GM10248 (cell line): ENCODE data around the gene VSX1.

Source experiments
- CTCF ChIA-PET: fragments of 300-600 bp; sonication (Branson Sonifier 250); formaldehyde crosslinking; extraction: SDS; loops from one replicate; lab custom pipeline; 2021; ENCODE audit warnings: antibody characterized with exemption; lab: Yijun Ruan, JAX
- POLR2A ChIA-PET: fragments of 350-650 bp; sonication (Branson Sonifier 250); formaldehyde crosslinking; extraction: SDS; loops from one replicate; lab custom pipeline; 2020; ENCODE audit warnings: antibody characterized with exemption; lab: Yijun Ruan, JAX
- DNase-seq: peaks from one replicate; pipeline ENCODE4 v3.0.0; 2012; ENCODE audit errors: extremely low spot score
- TF ChIP-seq, protein P1 (sequence below): IDR thresholded peaks from 2 replicates; pipeline ENCODE4 v1.5.1; 2012; ENCODE audit warnings: mild to moderate bottlenecking, low read depth; ENCODE audit errors: extremely low read depth, missing control alignments, control extremely low read depth

The VSX1 gene

DNA sequence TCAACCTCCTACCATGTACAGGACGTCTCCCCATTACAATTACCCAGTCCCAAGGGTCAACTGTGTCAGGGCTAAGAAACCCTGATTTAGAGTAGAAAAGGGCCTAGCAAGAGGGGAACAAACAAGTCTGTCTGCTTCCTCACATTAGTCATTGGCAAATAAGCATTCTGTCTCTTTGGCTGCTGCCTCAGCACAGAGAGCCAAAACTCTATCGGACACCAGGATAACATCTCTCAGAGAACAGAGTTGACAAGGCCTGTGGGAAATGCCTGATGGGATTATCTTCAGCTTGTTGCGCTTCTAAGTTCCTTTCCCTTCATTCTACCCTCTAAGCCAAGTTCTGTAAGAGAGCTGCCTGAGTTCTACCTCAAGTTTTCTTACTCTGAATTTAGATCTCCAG, 19.0 kb upstream of the VSX1 start:
- ChIA-PET POLR2A (no interaction called here), CTCF (no interaction called here)
- TF ChIP-seq, protein P1, sequence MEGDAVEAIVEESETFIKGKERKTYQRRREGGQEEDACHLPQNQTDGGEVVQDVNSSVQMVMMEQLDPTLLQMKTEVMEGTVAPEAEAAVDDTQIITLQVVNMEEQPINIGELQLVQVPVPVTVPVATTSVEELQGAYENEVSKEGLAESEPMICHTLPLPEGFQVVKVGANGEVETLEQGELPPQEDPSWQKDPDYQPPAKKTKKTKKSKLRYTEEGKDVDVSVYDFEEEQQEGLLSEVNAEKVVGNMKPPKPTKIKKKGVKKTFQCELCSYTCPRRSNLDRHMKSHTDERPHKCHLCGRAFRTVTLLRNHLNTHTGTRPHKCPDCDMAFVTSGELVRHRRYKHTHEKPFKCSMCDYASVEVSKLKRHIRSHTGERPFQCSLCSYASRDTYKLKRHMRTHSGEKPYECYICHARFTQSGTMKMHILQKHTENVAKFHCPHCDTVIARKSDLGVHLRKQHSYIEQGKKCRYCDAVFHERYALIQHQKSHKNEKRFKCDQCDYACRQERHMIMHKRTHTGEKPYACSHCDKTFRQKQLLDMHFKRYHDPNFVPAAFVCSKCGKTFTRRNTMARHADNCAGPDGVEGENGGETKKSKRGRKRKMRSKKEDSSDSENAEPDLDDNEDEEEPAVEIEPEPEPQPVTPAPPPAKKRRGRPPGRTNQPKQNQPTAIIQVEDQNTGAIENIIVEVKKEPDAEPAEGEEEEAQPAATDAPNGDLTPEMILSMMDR, result no peak
- DNase-seq, result no peak

- TF ChIP-seq, protein P1, result no peak
- ChIA-PET CTCF (no interaction called here), POLR2A (no interaction called here)
- DNase-seq, result no peak
Observed at GRCh38 chr20:25099601-25100140, 17.7 kb upstream of the VSX1 start.

DNA sequence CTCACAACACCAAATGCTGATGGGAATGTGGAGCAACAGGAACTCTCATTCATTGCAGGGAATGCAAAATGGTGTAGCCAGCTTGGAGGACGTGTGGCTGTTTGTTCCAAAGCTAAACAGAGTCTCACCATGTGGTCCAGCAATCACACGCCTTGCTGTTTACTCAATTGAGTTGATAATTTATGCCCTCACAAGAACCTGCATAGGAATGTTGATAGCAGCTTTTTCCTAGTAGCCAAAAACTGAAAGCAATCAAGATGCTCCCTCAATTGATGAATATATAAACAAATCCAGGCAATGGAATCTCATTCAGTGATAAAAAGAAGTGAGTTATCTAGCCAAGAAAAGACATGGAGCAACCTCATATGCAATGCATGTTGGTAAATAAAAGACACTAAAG, 15.6 kb upstream of the VSX1 start:
- TF ChIP-seq, protein P1, result no peak
- ChIA-PET POLR2A (no interaction called here), CTCF (no interaction called here)
- DNase-seq, result no peak

- ChIA-PET CTCF (interaction anchor here (1.0 to 1.5 kb wide), 4 partner anchors 12 to 160 kb away, joined by 3 to 4 read pairs (median 4); no protein-coding TSS in a partner anchor), POLR2A (interaction anchor here (0.6 kb wide), 1 partner anchor 323 kb away, joined by 6 read pairs; no protein-coding TSS in a partner anchor)
- DNase-seq, result peak; percentile 17
- TF ChIP-seq, protein P1, result no peak
Observed at GRCh38 chr20:25090492-25091429, 8.8 kb upstream of the VSX1 start.

- POLR2A ChIA-PET, result no interaction called here
- TF ChIP-seq, protein P1, result no peak
- CTCF ChIA-PET, result interaction anchor here (1.0 to 1.5 kb wide), 3 partner anchors 11 to 159 kb away, joined by 3 to 4 read pairs (median 4); no protein-coding TSS in a partner anchor
- DNase-seq, result no peak
Observed at GRCh38 chr20:25089662-25090061, 7.7 kb upstream of the VSX1 start.

DNA sequence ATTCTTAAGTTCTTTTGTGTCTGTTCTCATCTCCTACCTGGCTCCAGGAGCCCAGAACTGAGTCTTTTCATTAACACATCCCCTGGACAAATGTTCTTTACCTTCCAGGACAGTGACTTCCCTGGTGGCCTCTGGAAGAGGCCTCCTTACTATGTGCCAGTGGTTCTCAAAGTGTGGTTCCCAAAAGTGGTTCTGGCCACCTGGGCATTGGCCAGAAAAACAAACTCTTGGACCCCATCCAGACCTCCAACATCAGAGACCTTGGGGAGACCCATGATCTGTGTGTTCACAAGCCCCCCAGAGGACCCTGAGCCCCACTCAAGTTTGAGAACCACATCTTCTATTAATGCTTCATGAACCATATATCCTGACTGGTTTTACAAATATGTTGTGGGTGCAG, 7.2 kb upstream of the VSX1 start:
- ChIA-PET POLR2A (no interaction called here), CTCF (no interaction called here)
- TF ChIP-seq, protein P1, result no peak
- DNase-seq, result no peak
